ENCODE data around the gene TRMT5.

The TRMT5 gene

GRCh38 chr14:60977847-60978246, 3.0 kb downstream of the TRMT5 start:
- Histone ChIP-seq H3K4me1 (ENCODE audit: insufficient read depth, low read length, severe bottlenecking) (peaks cover 51% of the 10 kb centered on the region), H3K9me2 (ENCODE audit: low read depth, low read length) (no peaks in the 10 kb centered on the region), H3F3A (ENCODE audit: insufficient read depth, low read length) (no peaks in the 10 kb centered on the region), H3K27me3 (ENCODE audit: insufficient read depth, low read length) (no peaks in the 10 kb centered on the region), H2AFZ (ENCODE audit: low read length) (no peak overlapping the region), H3K27ac (ENCODE audit: low read depth, low read length, poor library complexity, severe bottlenecking) (no peak overlapping the region), H3K4me2 (ENCODE audit: low read length) (peak overlapping the region; percentile 87; the same call in 1 of the 2 replicates), H3K9me3 (ENCODE audit: low read length) (no peaks in the 10 kb centered on the region), H3K36me3 (ENCODE audit: insufficient read depth, low read length) (peaks cover 41% of the 10 kb centered on the region), H3K79me2 (ENCODE audit: insufficient read depth, low read length) (0 out of 2 replicates have a peak, but pooled peaks cover 4% of the 10 kb centered on the region), H3K4me3 (ENCODE audit: low read depth, low read length, poor library complexity, severe bottlenecking) (no peak overlapping the region), H3K9ac (ENCODE audit: low read length) (no peak overlapping the region), H4K20me1 (ENCODE audit: insufficient read depth, low read length) (no peaks in the 10 kb centered on the region)
- no peak for TF ChIP-seq EZH2 (IDR thresholded peaks at IDR 0.05; ENCODE audit: borderline replicate concordance, low read length)
- no peak for TF ChIP-seq CTCF (IDR thresholded peaks at IDR 0.05; ENCODE audit: low read length)

- H3K4me2 ChIP-seq (ENCODE audit: low read length), result no peak overlapping the region
Observed at GRCh38 chr14:60975551-60975950, 5.3 kb downstream of the TRMT5 start.

GRCh38 chr14:60974090-60974651, 6.7 kb downstream of the TRMT5 start:
- H3K36me3 ChIP-seq (ENCODE audit: insufficient read depth, low read length), result peaks cover 39% of the 10 kb centered on the region
- H3F3A ChIP-seq (ENCODE audit: insufficient read depth, low read length), result no peaks in the 10 kb centered on the region
- TF ChIP-seq CTCF (IDR thresholded peaks at IDR 0.05; ENCODE audit: low read length), result no peak
- TF ChIP-seq EZH2 (IDR thresholded peaks at IDR 0.05; ENCODE audit: borderline replicate concordance, low read length), result no peak
- H3K27me3 ChIP-seq (ENCODE audit: insufficient read depth, low read length), result no peaks in the 10 kb centered on the region
- H3K9me3 ChIP-seq (ENCODE audit: low read length), result no peaks in the 10 kb centered on the region
- no peak overlapping the region for H3K9ac ChIP-seq (ENCODE audit: low read length)
- H3K27ac ChIP-seq (ENCODE audit: low read depth, low read length, poor library complexity, severe bottlenecking), result no peak overlapping the region
- H4K20me1 ChIP-seq (ENCODE audit: insufficient read depth, low read length), result no peaks in the 10 kb centered on the region
- H3K4me3 ChIP-seq (ENCODE audit: low read depth, low read length, poor library complexity, severe bottlenecking), result no peak overlapping the region
- peaks cover 24% of the 10 kb centered on the region for H3K4me1 ChIP-seq (ENCODE audit: insufficient read depth, low read length, severe bottlenecking)
- H3K79me2 ChIP-seq (ENCODE audit: insufficient read depth, low read length), result 0 out of 2 replicates have a peak, but pooled peaks cover 4% of the 10 kb centered on the region
- no peaks in the 10 kb centered on the region for H3K9me2 ChIP-seq (ENCODE audit: low read depth, low read length)
- H3K4me2 ChIP-seq (ENCODE audit: low read length), result no peak overlapping the region
- H2AFZ ChIP-seq (ENCODE audit: low read length), result no peak overlapping the region

More at GRCh38 chr14:60975551-60975950, 5.3 kb downstream of the TRMT5 start:
- Histone ChIP-seq H3K9me2 (ENCODE audit: low read depth, low read length) (no peaks in the 10 kb centered on the region), H3K27me3 (ENCODE audit: insufficient read depth, low read length) (no peaks in the 10 kb centered on the region), H3K9me3 (ENCODE audit: low read length) (no peaks in the 10 kb centered on the region), H2AFZ (ENCODE audit: low read length) (no peak overlapping the region), H3K9ac (ENCODE audit: low read length) (no peak overlapping the region), H3K4me1 (ENCODE audit: insufficient read depth, low read length, severe bottlenecking) (peaks cover 38% of the 10 kb centered on the region), H3K27ac (ENCODE audit: low read depth, low read length, poor library complexity, severe bottlenecking) (no peak overlapping the region), H3K4me3 (ENCODE audit: low read depth, low read length, poor library complexity, severe bottlenecking) (no peak overlapping the region), H3K79me2 (ENCODE audit: insufficient read depth, low read length) (0 out of 2 replicates have a peak, but pooled peaks cover 4% of the 10 kb centered on the region), H3K36me3 (ENCODE audit: insufficient read depth, low read length) (peaks cover 42% of the 10 kb centered on the region), H4K20me1 (ENCODE audit: insufficient read depth, low read length) (no peaks in the 10 kb centered on the region), H3F3A (ENCODE audit: insufficient read depth, low read length) (no peaks in the 10 kb centered on the region)
- TF ChIP-seq EZH2 (IDR thresholded peaks at IDR 0.05; ENCODE audit: borderline replicate concordance, low read length) (no peak), CTCF (IDR thresholded peaks at IDR 0.05; ENCODE audit: low read length) (no peak)

Data from OCI-LY1 (cell line).